HepG2 (cell line): Measurements from ENCODE around the gene PEPD. TPM values are rescaled to one million over a fixed set of nuclear protein-coding genes. Genes with fewer than 3 reads are reported as not detected.

ENCODE experiments used
- AGO1 ChIP-seq: fragments of 200-400 bp; formaldehyde crosslinking; IDR thresholded peaks from 2 replicates; pipeline ENCODE4 v1.6.1; 2017; ENCODE audit warnings: mild to moderate bottlenecking, low read depth, low read length, moderate library complexity; ENCODE audit not compliant: poor library complexity, severe bottlenecking
- DMTF1 ChIP-seq: sonication (generic); formaldehyde crosslinking; IDR thresholded peaks from 2 replicates; pipeline ENCODE4 v1.4.0; 2020; ENCODE audit warnings: mild to moderate bottlenecking, missing genetic modification reagents
- GMEB2 ChIP-seq: IDR thresholded peaks from 2 replicates; pipeline ENCODE4 v1.6.1; 2016; ENCODE audit warnings: missing biosample characterization, missing genetic modification reagents, low read depth
- HOMEZ ChIP-seq: IDR thresholded peaks from 2 replicates; pipeline ENCODE4 v1.6.1; 2016; ENCODE audit warnings: low read depth
- RFXANK ChIP-seq: IDR thresholded peaks from 2 replicates; pipeline ENCODE4 v1.6.1; 2016
- SCMH1 ChIP-seq: sonication (generic); formaldehyde crosslinking; IDR thresholded peaks from 2 replicates; pipeline ENCODE4 v1.9.0; 2021; ENCODE audit warnings: missing genetic modification reagents, mild to moderate bottlenecking, borderline replicate concordance
- SRSF1 ChIP-seq: fragments of 200-400 bp; formaldehyde crosslinking; optimal IDR thresholded peaks from 2 replicates; pipeline ENCODE3; 2017; ENCODE audit warnings: mild to moderate bottlenecking, low read depth, low read length, moderate library complexity
- XBP1 ChIP-seq: sonication (generic); formaldehyde crosslinking; IDR thresholded peaks from 2 replicates; pipeline ENCODE4 v1.5.0; 2020; ENCODE audit warnings: missing genetic modification reagents
- ZBTB8A ChIP-seq: sonication (generic); formaldehyde crosslinking; IDR thresholded peaks from 2 replicates; pipeline ENCODE4 v1.4.0; 2020; ENCODE audit warnings: mild to moderate bottlenecking, low read depth, missing genetic modification reagents, borderline replicate concordance
- ZNF253 ChIP-seq: sonication (generic); formaldehyde crosslinking; IDR thresholded peaks from 2 replicates; pipeline ENCODE4 v1.8.0; 2022; ENCODE audit warnings: mild to moderate bottlenecking, missing genetic modification reagents, borderline replicate concordance
- ZNF430 ChIP-seq: sonication (generic); formaldehyde crosslinking; IDR thresholded peaks from 2 replicates; pipeline ENCODE4 v1.9.0; 2021; ENCODE audit warnings: mild to moderate bottlenecking, missing genetic modification reagents
- ZNF44 ChIP-seq: sonication (generic); formaldehyde crosslinking; IDR thresholded peaks from 2 replicates; pipeline ENCODE4 v1.5.1; 2020; ENCODE audit warnings: mild to moderate bottlenecking, missing genetic modification reagents
- ZNF543 ChIP-seq: sonication (generic); formaldehyde crosslinking; IDR thresholded peaks from 2 replicates; pipeline ENCODE4 v1.4.0; 2020; ENCODE audit warnings: mild to moderate bottlenecking, missing genetic modification reagents
- ZNF549 ChIP-seq: sonication (generic); formaldehyde crosslinking; IDR thresholded peaks from 2 replicates; pipeline ENCODE4 v1.5.0; 2020; ENCODE audit warnings: missing genetic modification reagents
- ZNF781 ChIP-seq: sonication (generic); formaldehyde crosslinking; IDR thresholded peaks from 2 replicates; pipeline ENCODE4 v1.5.1; 2020; ENCODE audit warnings: borderline replicate concordance, mild to moderate bottlenecking, missing genetic modification reagents; ENCODE audit errors: not compliant biosample characterization
- polyA plus RNA-seq, 8 experiments: library from polyadenylated mRNA; depleted of rRNA in 3 of 8; stranded (reverse) in 7 of 8; unstranded in 1 of 8; fragments of >200 nt; fragmentation: Illumina TruSeq in 4 of 8; extraction: Trizol in 4 of 8; gene quantifications; 2 replicates each; pipeline versions ENCODE4 v1.2.1 to v1.2.3, GENCODE V29; 2011 to 2016; ENCODE audit warnings: low read depth in 4 of 8, missing spikeins in 1 of 8, mixed read lengths in 1 of 8; ENCODE audit not compliant: insufficient read depth in 1 of 8
- total RNA-seq, 5 experiments: library from RNA; depleted of rRNA; stranded (reverse); fragments of >200 nt; fragmentation: Illumina TruSeq; extraction: Trizol; gene quantifications; 2 replicates each; pipeline ENCODE4 v1.2.3, GENCODE V29; 2016; ENCODE audit warnings: low read depth in 1 of 5
- TF ChIP-seq, protein P1 (sequence below): sonication (generic); formaldehyde crosslinking; IDR thresholded peaks from 2 replicates; pipeline ENCODE4 v1.5.1; 2020; ENCODE audit warnings: missing genetic modification reagents, mild to moderate bottlenecking, borderline replicate concordance
- TF ChIP-seq, protein P2 (sequence below): sonication (generic); formaldehyde crosslinking; IDR thresholded peaks from 2 replicates; pipeline ENCODE4 v1.4.0; 2020; ENCODE audit warnings: missing genetic modification reagents, borderline replicate concordance

PEPD gene
- total and polyA plus RNA-seq, 2 of the 13 experiments (the other 11 are each of a cell fraction or from before 2014, with no cell fraction given), result 60.7 to 75.1 TPM

GRCh38 chr19:33373453-33374235 lies 147.9 kb downstream of the PEPD start, which contains the start of gene CEBPG (continued):
- TF ChIP-seq AGO1 (peak; percentile 22), ZBTB8A (CRISPR knock-in tag) (no peak), HOMEZ (CRISPR knock-in tag) (no peak), ZNF549 (CRISPR knock-in tag) (no peak), ZNF44 (CRISPR knock-in tag) (no peak), SCMH1 (CRISPR knock-in tag) (no peak), ZNF253 (CRISPR knock-in tag) (no peak), ZNF781 (no peak), SRSF1 (no peak), GMEB2 (CRISPR knock-in tag) (no peak), XBP1 (CRISPR knock-in tag) (no peak), RFXANK (CRISPR knock-in tag) (no peak; the same call in 1 of the 2 replicates), DMTF1 (CRISPR knock-in tag) (no peak), ZNF543 (CRISPR knock-in tag) (no peak), ZNF430 (CRISPR knock-in tag) (peak; percentile 52; the same call in 1 of the 2 replicates)
- TF ChIP-seq, protein P1, sequence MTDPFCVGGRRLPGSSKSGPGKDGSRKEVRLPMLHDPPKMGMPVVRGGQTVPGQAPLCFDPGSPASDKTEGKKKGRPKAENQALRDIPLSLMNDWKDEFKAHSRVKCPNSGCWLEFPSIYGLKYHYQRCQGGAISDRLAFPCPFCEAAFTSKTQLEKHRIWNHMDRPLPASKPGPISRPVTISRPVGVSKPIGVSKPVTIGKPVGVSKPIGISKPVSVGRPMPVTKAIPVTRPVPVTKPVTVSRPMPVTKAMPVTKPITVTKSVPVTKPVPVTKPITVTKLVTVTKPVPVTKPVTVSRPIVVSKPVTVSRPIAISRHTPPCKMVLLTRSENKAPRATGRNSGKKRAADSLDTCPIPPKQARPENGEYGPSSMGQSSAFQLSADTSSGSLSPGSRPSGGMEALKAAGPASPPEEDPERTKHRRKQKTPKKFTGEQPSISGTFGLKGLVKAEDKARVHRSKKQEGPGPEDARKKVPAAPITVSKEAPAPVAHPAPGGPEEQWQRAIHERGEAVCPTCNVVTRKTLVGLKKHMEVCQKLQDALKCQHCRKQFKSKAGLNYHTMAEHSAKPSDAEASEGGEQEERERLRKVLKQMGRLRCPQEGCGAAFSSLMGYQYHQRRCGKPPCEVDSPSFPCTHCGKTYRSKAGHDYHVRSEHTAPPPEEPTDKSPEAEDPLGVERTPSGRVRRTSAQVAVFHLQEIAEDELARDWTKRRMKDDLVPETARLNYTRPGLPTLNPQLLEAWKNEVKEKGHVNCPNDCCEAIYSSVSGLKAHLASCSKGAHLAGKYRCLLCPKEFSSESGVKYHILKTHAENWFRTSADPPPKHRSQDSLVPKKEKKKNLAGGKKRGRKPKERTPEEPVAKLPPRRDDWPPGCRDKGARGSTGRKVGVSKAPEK (CRISPR knock-in tag), result no peak
- TF ChIP-seq, protein P2, sequence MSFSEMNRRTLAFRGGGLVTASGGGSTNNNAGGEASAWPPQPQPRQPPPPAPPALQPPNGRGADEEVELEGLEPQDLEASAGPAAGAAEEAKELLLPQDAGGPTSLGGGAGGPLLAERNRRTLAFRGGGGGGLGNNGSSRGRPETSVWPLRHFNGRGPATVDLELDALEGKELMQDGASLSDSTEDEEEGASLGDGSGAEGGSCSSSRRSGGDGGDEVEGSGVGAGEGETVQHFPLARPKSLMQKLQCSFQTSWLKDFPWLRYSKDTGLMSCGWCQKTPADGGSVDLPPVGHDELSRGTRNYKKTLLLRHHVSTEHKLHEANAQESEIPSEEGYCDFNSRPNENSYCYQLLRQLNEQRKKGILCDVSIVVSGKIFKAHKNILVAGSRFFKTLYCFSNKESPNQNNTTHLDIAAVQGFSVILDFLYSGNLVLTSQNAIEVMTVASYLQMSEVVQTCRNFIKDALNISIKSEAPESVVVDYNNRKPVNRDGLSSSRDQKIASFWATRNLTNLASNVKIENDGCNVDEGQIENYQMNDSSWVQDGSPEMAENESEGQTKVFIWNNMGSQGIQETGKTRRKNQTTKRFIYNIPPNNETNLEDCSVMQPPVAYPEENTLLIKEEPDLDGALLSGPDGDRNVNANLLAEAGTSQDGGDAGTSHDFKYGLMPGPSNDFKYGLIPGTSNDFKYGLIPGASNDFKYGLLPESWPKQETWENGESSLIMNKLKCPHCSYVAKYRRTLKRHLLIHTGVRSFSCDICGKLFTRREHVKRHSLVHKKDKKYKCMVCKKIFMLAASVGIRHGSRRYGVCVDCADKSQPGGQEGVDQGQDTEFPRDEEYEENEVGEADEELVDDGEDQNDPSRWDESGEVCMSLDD (CRISPR knock-in tag), result peak; percentile 32; the same call in 1 of the 2 replicates
